Activated CD4-positive, alpha-beta T cell treated with anti-CD3 and anti-CD28 coated beads for 4 hours (primary cell): Measurements from ENCODE around the gene RAB11FIP3.
"Not testable (repeated sequence)": the region's sequence is repeated elsewhere in the genome, so short reads cannot be mapped to it uniquely, and the experiment has no call there.

ENCODE experiments used
- DNase-seq, 2 donors: peaks; one replicate each; pipeline ENCODE4 v3.0.0-alpha.2; 2020

The RAB11FIP3 gene, protein sequence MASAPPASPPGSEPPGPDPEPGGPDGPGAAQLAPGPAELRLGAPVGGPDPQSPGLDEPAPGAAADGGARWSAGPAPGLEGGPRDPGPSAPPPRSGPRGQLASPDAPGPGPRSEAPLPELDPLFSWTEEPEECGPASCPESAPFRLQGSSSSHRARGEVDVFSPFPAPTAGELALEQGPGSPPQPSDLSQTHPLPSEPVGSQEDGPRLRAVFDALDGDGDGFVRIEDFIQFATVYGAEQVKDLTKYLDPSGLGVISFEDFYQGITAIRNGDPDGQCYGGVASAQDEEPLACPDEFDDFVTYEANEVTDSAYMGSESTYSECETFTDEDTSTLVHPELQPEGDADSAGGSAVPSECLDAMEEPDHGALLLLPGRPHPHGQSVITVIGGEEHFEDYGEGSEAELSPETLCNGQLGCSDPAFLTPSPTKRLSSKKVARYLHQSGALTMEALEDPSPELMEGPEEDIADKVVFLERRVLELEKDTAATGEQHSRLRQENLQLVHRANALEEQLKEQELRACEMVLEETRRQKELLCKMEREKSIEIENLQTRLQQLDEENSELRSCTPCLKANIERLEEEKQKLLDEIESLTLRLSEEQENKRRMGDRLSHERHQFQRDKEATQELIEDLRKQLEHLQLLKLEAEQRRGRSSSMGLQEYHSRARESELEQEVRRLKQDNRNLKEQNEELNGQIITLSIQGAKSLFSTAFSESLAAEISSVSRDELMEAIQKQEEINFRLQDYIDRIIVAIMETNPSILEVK

DNA sequence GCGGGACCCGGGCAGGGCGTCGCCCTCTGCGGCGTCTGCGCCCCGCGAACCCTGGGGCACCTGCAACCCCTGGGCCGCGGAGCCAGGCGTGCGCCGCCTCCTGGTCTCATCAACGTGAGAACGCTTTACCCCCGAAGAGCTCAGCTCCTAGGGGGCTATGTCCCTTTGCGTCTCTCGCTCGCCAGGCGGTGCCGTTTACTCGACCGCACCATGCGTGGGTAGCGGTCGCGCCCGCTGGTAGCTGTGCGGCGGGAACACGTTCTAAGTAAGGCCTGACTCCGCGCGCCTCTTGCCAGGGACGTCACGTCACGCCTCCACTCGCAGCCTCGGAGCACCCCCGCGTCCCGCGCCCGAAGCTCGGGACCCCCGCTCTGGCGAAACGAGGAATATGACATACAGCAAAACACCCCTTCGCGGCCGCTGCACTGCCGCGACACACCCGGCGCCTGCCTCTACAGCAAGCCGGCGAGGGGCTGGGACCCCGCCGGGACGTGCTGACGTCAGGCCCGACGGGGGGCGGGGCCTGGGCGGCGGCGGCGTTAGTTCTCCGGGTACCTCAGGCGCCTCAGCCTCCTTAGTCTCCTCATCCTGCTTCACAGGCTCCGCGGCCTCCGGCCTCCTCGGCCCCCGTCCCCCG, at the start of gene RAB11FIP3:
Gene RAB11FIP3 (plus strand): TSS at position 568 of the 637 bp plus-strand sequence. CDS start 358 bp downstream, outside the sequence.
- DNase-seq = peak; percentile 83 to 84

DNA sequence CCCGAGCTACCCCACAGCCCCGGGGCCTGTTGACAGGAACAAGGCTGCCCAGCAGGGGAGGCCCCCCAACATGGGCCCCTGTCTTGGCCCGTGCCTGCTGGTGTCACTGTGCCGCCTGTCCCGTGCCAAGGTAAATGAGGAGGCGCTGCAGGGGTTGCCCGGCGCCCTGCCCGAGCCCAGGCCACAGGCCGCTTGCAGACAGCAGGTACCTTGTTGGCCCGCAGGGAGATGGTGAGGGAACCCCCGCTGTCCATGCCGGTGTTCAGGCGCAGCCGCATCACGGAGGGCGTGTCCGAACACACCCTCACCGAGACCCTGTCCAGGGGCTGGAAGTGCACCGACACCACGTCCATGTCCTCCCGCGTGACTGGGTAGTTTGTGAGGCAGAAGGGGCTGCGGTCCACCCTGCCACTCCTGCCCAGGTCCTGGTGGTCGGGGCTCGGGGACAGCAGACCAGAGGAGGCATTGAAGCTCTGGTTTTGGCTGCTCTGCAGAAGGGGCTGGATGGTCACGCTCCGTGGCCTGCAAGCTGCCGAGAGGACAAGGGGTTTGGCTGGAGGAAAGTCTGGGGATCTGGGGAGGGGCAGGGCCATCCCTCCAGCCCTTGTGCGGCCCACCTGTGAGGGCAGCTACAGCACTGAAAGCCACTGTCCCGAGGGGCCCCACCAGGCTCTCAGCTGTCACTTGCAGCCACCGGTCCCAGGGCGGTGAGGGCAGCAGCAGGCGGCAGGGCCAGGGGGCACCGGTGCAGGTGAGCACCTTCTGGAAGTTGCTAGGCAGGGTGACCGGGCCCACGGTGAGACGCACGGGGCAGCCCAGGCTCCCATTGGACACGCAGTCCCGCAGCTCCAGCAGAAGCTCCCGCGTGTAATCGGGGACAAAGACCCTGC, 49.3 kb upstream of the RAB11FIP3 start:
- DNase-seq = no peak

DNA sequence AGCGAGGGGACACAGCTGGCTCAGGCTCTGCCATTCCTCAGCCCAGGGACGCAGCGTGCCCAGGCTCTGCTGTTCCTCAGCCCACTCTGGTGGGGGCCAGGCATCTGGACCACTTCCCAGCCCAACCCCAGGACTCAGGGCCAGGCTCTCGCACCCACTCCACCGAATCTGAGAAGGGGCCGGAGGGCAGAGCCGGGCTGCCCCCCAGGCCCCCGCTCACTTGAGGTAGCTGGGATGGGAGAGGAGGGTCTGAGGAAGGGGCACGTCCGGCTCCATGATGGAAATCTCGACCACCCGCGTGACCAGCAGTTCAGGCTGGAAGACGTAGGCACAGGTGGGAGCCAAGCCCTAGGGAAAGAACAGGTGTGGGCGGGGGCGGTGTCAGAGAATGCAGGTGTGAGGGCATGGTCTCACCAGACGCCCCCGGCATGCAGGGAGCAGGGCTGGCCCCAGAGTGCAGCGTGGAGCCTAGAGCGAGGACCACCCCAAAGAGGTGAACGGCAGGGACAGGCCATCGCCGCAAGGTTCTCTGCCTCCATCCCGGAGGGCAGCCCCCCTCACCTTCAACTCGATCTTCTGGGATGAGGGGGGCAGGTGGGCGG, 48.5 kb upstream of the RAB11FIP3 start:
- DNase-seq = no peak

DNA sequence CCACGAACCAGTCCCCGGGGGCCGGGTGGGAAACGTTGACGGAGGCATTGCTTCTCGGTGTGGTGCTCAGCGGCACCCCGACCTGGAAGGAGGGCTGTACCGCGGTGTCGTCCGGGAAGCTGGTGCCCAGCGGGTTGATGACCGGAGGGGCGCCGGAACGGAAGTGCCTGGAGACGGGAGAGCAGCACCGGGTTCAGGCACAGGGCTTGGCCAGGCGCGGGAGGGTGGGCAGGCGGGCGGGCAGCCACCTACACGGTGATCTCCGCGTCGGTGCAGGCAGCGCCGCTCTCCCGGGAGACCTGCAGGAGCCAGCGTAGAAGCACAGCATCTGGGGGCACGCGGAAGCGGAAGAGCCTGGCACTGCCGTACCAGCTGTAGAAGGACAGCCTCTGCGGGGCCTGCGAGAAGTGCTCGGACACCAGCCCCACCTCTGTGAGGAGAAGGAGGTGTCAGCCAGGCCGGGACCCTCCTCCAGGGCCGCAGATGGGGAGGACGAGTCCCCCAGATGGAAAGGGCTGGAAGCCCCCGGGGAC, 48.0 kb upstream of the RAB11FIP3 start:
- DNase-seq = no peak

DNA sequence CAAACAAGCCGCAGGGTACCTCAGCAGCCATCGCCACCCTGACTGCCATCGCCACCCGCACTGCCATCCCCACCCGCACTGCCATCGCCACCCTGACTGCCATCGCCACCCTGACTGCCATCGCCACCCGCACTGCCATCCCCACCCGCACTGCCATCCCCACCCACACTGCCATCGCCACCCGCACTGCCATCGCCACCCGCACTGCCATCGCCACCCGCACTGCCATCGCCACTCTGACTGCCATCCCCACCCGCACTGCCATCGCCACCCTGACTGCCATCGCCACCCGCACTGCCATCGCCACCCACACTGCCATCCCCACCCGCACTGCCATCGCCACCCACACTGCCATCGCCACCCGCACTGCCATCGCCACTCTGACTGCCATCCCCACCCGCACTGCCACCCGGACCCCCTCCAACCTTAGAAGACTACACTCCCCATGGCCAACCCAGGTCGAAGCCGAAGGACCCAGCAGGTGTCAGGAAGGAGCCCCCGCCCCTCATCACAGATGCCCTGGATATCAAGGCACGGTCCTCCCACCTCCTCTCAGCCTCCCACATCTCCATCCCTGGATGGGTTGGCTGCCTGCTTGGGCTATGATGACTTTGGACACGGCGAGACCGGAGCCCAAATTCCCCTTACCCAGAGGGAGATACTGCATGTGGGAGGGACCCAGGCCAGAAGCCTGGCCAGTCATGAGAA, 47.2 kb upstream of the RAB11FIP3 start:
- DNase-seq = not testable (repeated sequence)

DNA sequence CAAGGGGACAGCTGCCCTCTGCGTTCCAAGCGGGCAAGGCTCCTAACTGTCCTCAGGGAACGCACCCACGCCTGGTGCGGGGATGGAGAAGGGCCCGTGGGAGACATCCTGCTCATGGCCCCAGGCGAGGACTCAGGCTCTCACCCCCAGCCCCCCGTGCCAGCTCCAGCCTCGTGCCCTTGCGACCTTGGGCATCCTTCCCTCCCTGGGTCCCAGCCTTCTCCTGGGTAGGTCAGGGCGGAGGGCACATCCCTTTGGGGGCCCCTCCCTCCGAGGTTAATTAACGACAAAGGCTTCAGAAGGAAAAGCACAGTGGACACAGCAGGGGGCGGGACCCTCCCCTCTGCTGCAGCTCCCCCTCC, 46.6 kb upstream of the RAB11FIP3 start:
- DNase-seq = no peak

DNA sequence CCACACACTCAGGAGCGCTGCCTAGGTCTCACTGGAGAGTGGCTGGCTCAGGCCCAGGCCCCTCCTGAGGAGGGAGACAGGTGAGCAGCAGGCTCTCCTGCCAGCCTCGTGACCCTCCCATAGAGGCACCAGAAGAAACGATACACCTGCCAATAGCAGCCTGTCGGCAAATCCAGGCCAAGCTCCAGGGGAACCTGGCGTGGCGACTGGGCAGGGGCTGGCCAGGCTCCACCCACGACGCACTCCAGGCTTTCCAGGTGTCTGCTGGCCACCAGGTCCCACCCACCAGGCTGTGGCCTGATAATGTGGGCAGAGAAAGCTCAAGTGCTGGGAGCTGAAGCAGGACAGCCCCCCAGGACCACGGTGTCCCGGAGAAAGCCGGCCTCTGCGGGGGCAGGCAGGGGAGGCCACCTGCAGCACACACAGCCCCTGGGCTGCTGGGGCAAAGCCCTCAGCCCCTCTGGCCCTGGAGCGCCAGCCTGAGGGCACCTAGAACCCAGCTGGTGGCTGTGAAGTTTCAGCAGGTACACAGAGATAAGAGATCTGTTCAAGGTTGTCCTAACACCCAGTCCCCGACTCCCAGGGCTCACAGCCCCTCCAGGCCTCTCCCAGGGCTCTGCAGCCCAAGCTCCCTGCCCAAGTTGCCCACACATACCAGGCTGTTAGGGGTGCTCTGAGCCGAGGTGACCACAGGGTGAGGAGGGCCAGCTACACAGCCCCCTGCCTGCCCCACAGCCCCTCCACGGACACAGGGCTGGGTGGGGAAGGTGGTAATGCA, 46.1 kb upstream of the RAB11FIP3 start:
- DNase-seq = no peak

DNA sequence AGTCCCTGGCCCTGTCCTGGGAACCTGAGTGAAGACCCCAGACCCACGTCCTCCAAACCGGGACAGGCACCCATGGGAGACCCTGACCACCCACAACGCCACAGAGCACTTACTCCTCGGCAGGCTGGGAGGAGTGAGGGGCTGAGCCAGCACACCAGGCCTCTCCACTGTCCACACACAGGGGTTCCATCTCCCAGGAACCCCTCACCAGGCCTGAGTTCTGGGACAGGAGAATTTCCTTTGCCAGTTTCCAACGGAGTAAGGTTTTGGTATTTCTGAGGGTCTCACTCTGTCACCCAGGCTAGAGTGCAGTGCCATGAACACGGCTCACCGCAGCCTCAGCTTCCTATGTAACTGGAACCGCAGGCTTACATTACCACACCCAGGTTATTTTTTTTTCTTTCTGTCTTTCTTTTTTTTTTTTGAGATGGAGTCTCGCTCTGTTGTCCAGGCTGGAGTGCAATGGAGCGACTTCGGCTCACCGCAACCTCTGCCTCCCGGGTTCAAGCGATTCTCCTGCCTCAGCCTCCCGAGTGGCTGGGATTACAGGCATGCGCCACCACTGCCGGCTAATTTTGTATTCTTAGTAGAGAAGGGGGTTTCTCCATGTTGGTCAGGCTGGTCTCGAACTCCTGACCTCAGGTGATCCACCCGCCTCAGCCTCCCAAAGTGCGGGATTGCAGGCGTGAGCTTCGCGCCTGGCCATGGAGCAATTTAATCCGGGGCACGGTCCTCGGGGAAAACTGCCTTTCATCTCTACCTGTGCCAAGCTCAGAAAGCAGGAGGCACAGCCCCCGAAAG, 45.3 kb upstream of the RAB11FIP3 start:
- no peak for DNase-seq

DNA sequence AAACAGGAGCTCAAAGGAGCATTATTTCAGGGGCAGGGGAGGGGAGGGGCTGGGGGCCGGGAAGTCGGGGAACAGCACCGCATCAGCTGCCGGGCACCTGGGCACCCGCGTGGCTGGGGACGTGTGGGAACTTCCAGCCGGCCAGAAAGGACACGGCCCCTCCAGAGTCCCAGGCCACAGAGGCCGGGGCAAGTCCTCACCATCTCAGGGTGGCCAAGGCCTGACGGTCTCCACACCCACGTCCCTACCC, 44.8 kb upstream of the RAB11FIP3 start:
- DNase-seq = no peak

DNA sequence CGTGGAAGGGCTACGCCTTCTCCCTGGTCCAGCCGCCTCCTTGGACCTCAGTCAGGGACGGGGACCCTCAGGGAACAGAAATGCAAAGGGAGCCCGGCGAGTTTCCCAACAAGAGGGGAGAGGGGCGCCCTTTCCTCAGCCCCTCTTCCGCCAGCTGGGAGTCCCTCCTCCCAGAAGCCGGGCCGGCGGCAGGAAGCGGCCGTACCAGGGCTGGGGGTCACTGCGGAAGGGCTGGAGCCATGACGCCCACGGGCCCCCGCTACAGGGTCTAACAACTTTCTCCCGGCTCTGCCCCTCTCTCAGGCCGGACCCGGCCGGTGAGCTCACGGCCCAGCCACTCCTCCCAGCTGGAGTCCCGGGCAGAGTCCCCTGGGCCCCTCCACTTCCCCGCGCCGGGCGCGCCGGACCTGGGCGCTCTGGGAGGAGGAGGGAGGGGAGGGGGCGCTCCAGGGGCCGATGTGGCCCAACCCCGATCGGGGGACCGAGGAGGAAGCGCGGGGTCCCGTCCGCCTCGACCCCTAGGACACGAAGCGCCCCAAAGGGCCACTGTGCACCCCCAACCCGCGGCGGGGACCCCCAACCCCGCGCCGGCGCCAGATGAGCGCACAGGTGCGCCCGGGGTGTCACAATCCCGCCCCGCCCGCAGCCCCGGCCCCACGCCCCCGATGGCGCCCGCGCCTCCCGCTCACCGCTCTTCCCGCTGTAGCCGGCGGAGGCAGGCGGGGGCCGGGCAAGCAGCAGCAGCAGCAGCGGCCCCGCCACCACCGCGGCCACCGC, 44.2 kb upstream of the RAB11FIP3 start:
- DNase-seq = peak in 1 of 2 donors; percentile 41

DNA sequence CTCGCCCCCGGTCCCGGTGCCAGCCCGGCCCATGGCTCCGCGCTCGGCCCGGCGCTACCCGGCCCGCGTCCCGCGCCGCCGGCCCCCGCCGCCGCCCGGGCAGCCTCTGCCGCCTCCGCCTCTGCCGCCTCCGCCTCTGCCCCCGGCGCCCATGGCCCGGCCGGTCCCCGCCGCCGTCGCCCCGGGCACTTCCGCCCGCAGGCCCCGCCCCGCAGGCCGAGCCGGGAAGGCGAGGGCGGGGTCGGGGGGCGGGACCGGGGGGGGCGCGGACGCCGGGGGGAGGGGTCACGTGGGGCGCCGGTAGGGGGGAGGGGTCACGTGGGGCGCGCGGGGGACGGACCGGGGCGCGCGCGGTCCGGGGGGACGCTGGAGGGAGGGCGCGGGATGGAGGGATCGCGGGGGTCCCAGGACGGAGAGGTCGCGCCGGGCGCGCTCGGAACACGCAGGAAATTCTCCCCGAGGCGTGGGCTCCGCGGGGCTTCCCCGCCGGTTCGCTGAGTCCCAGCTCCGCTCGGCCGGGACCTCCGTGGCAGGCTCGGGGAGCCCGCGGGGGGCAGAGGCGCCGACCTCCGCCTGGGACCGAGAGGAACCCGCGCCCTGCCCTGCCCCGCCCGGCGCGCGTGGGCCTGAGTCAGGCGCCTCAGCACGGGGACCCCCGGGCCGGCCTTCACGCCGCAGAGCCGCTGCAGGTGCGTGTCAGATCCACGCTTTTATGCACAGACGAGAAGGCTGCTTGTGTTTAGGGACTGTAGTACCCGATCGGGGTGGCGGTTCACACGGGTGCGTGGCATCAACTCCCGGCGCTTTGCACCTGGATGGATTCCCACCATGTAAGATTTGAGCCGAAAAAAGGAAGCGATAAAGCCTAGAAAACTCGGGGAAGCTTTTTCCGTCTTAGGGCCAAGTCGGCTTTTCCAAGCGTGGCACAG, 43.4 kb upstream of the RAB11FIP3 start, which contains the start of gene PGAP6:
Gene PGAP6 (minus strand): TSS at position 190 of the 929 bp plus-strand sequence. CDS start 157 bp downstream, at position 33.
- peak; percentile 64 to 68 for DNase-seq

DNA sequence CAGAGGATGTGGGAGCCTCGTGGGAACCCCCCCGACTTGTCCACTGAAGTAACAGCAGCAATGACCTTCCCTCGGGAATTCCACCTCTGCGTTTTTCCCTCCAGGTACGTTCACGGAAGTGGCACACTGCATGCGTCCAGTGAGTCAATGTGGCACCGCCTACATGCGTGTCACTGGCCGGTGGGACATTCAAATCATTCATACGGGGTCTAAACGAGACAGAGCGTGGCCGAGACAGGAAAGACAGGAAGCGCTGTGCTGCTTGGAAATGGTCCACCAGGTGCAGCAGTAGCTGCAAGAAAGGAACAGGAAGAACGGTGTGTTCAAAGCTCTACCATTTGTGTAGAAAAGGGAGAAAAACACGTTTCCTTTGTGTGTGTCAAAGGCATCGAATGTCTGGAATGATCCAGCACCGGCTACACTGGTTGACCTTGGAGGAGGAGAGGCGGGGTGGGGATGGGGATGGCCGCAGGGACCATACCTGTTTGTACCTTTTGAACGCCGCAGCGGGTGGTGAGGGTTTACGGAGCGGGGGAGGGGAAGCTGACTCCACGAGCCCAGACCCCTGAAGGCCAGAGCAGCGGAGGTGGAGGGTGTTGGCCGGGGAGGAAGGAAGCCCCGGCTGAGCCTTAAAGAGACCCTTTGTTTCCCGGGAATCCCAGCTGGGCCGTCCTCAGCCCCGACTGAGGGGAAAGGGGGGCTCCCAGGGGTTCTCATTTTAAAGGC, 42.0 kb upstream of the RAB11FIP3 start:
- DNase-seq = peak; percentile 41 to 52

DNA sequence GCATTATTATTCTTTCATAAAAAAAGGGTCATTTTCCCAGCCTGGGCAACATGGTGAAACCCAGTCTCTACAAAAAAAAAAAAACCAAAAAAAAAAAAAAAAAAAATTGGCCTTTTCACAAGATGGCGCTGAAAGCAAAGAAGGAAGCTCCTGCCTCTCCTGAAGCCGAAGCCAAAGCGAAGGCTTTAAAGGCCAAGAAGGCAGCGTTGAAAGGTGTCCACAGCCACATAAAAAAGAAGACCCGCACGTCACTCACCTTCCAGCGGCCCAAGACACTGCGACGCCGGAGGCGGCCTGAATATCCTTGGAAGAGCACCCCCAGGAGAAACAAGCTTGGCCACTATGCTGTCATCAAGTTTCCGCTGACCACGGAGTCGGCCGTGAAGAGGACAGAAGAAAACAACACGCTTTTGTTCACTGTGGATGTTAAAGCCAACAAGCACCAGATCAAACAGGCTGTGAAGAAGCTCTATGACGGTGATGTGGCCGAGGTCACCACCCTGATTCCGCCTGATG, 38.8 kb upstream of the RAB11FIP3 start:
- DNase-seq = no peak

DNA sequence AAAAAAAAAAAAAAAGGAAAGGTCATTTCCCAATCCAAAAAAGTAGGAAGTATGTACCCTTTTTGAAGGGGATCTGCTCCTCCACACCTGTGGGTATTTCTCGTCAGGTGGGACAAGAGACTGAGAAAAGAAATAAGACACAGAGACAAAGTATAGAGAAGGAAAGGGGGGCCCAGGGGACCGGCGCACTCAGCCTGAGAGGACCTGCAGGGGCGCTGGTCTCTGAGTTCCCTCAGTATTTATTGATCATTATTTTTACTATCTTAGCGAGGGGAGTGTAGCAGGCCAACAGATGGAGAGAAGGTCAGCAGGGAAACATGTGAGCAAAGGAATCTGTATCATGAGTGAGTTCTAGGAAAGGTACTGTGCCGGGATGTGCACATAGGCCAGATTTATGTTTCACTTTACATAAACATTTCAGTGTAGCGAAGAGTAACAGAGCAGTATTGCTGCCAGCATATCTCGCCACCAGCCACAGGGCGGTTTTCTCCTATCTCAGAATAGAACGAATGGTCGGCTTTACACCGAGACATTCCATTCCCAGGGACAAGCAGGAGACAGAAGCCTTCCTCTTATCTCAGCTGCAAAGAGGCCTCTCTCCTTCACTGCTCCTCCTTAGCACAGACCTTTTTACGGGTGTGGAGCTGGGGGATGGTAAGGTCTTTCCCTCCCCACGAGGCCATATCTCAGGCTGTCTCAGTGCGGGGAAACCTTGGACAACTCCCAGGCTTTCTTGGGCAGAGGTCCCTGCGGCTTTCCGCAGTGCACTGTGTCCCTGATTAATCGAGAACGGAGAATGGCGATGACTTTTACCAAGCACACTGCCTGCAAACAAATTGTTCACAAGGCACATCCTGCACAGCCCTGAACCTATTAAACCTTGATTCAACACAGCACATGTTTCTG, 37.4 kb upstream of the RAB11FIP3 start:
- DNase-seq = not testable (repeated sequence)

DNA sequence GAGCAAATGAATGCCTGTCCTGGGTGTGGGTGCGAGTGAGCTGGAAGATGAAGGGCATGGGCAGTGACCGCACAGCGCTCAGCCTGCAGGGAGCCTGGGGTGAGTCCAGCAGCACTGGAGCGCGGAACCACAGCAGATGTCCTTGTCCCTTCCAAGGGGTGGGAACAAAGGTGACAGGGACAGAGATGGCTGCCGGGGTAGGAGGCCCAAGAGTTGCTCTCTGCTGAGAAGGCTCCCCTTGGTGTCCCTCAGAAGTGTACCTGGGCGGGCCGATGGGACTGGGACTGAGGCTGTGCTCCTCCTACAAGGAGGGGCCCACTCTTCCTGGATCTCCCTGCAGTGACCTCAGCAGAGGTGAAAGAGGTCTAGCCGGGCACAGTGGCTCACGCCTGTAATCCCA, 36.1 kb upstream of the RAB11FIP3 start:
- DNase-seq = no peak

DNA sequence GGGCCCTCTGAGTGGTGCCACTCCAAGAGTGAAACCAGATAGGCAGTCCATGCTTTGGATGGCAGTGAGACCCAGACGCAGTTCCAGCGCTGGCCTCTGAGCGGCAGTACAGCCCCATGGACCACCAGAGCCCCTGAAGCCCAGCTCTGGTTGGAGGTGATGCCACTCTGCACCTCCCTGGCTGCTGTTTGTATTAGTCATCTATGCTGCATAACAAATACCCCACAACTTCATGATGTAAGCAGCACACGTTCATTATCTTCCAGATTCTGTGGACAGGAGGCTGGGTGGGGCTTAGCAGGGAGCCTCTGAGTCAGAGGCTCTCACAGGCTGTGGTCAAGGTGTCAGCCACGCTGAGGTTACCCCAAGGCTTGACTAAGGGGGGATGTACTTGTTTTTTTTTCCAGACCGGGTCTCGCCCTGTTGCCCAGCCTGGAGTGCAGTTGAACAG, 33.5 kb upstream of the RAB11FIP3 start:
- peak; percentile 66 to 77 for DNase-seq
